Skeletal muscle tissue (tissue), 4 donors: ENCODE results near the gene CTNNA3. TPM values are rescaled to one million over a fixed set of nuclear protein-coding genes. Genes with fewer than 3 reads are reported as not detected.

Experiments
- H3K27ac ChIP-seq: one replicate; pipeline ENCODE4 v1.7.0; 2013; ENCODE audit warnings: mild to moderate bottlenecking, low read depth, low read length, inconsistent platforms
- H3K27me3 ChIP-seq, 3 donors: one replicate each; pipeline ENCODE4 v1.7.0; 2013; ENCODE audit warnings: low read length in 3 of 3; ENCODE audit not compliant: control insufficient read depth in 3 of 3, insufficient read depth in 3 of 3
- H3K36me3 ChIP-seq, 3 donors: one replicate each; pipeline ENCODE4 v1.7.0; 2013; ENCODE audit warnings: low read length in 3 of 3; ENCODE audit not compliant: control insufficient read depth in 3 of 3, insufficient read depth in 3 of 3
- H3K4me1 ChIP-seq, 3 donors: one replicate each; pipeline ENCODE4 v1.7.0; 2013; ENCODE audit warnings: low read length in 3 of 3, mild to moderate bottlenecking in 3 of 3; ENCODE audit not compliant: control insufficient read depth in 3 of 3, insufficient read depth in 3 of 3
- H3K4me3 ChIP-seq, 3 donors: one replicate each; pipeline ENCODE4 v1.7.0; 2013; ENCODE audit warnings: low read length in 3 of 3
- H3K9ac ChIP-seq, 3 donors: one replicate each; pipeline ENCODE4 v1.7.0; 2013; ENCODE audit warnings: low read length in 3 of 3, mild to moderate bottlenecking in 3 of 3, moderate library complexity in 2 of 3, low read depth in 1 of 3
- H3K9me3 ChIP-seq, 3 donors: one replicate each; pipeline ENCODE4 v1.7.0; 2013; ENCODE audit warnings: low read length in 3 of 3; ENCODE audit not compliant: control insufficient read depth in 3 of 3
- total RNA-seq: library from RNA; depleted of rRNA; stranded (reverse); fragments of >200 nt; gene quantifications from one replicate; pipeline ENCODE4 v1.2.3, GENCODE V29; 2014
- donor health status: Osteomylitis.

CTNNA3 gene
- total RNA-seq, 1 donor from 2014 or later = 24.0 TPM

DNA sequence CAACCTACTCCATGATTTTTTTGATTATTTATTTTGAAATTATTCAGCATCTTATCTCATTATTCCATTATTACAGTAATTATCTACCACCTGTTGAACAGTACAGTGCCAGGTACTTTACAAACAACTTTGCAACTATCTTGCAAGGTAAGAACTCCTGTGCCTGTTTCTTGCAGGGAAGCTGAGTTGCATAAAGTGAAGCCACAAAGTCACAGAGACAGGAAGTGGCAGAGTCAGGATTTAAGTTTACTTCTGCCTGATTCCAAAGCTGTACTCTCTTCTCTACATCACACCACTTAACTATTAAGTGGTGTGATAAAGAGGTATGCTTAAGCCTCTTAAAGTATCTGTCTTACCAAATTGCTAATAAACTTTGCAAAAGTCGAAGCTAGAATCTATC, 690.0 kb downstream of the CTNNA3 start:
- Histone ChIP-seq H3K27ac (no peak overlapping the region), H3K4me1 (no peaks in the 10 kb centered on the region)

DNA sequence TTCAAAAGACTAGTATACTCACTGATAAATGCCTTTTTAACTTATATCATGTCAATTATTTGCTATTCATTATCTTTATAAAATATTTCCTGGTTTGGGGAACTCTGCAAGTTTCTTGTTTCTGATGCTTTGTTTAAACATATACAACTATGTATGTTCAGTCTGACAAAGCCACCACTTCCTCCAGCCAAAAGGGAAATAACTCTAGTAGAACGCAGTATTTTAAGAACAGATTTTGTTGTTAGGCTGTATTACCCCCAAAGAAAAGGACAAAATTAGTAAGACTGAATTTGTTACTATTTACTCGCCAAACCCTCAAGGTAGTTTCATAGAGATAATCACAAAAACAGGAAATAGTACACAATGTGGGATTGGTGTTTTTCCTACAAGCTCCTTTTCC, 691.3 kb downstream of the CTNNA3 start:
- Histone ChIP-seq H3K4me1 (no peaks in the 10 kb centered on the region), H3K27me3 (no peaks in the 10 kb centered on the region), H3K4me3 (no peak overlapping the region), H3K27ac (no peak overlapping the region), H3K36me3 (no peaks in the 10 kb centered on the region), H3K9ac (no peak overlapping the region), H3K9me3 (no peaks in the 10 kb centered on the region)

More for the DNA sequence above, 690.0 kb downstream of the CTNNA3 start:
- Histone ChIP-seq H3K9ac (no peak overlapping the region), H3K4me3 (no peak overlapping the region), H3K27me3 (no peaks in the 10 kb centered on the region), H3K9me3 (no peaks in the 10 kb centered on the region), H3K36me3 (no peaks in the 10 kb centered on the region)

DNA sequence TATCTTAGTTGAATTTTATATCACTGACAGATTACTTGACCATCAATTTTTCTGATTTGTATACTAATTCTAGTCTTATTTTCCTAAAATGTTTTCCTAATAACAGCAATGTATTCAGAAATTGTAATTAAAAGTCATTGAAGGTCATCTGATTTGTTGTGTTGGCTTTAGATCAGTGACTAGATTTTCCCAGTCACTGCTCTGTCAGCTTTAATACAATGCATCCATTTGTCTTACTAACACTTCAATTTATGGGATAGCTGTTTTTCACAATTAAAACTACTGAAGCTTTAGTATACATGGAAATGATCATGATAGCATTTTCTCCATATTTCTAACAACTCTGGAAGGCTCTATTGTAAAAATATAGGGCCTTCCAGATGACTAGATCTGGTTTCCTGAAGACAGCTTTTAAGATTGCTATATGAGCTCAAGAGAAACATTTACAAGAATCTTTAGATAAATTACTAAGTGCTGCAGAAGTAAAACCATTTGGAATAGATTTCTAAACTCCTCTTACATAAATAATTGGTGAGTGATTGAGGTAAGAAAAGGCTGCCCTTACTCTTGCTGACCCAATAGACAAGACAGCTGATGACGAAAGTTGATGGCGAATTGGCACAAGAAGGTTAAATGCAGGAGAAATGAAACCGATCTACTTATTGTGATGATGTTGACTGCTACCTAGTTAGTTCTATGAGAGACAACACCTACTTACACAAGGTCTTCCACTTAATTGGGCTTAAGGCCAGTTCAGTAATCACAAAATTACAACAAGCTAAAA, 696.0 kb downstream of the CTNNA3 start:
- Histone ChIP-seq H3K4me1 (no peaks in the 10 kb centered on the region), H3K9me3 (no peaks in the 10 kb centered on the region), H3K27me3 (no peaks in the 10 kb centered on the region), H3K27ac (no peak overlapping the region), H3K4me3 (no peak overlapping the region), H3K9ac (no peak overlapping the region), H3K36me3 (no peaks in the 10 kb centered on the region)

DNA sequence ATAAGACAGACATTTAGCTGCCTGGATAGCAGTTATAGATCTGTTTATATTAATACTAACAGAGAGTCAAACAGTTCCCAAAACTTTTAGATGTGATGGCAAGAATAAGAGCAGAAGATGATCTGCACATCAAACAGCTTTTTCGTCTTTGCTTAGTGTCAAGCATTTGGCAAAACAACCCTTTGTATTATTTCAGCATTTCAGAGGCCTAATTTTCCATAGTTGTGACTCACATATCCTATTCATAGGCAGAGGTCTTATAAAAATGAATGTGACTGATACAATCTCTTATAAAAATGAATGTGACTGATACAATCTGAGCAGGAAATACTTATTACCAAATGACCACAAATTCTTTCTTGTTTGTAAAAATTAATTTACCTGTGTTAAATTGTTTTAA, 699.0 kb downstream of the CTNNA3 start:
- Histone ChIP-seq H3K9me3 (no peaks in the 10 kb centered on the region), H3K36me3 (no peaks in the 10 kb centered on the region), H3K9ac (no peak overlapping the region), H3K27ac (no peak overlapping the region), H3K4me3 (no peak overlapping the region), H3K4me1 (no peaks in the 10 kb centered on the region), H3K27me3 (no peaks in the 10 kb centered on the region)

DNA sequence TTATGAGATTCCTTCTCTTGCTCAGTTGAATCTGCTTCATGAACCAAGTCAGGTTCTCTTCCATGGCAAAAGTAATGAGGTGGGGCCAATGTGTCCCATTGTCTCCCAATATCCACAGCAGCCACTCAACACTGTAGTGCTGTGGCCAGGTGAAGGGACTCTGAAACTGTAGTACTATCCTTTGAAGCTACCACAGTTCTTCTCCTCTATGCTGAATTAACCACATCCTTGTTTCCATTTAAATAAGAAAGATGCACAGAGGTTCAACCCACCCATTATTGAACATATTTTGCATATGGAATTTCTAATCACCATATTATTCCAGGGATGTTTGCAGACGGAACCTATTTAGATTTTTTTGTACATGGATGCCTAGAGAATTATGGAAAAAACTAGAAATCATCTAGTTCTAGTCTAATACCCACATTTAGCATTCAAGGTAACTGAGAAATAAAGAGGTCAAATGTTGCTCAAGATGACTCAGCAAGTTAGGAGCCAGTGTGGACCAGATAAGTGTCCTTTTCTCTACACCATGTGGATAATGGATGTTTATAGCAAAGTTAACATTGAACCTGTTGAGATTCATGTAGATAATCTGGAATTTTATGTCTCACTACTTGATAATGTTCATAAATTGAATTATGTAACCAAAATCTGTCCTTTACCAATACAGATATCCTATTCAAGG, 705.7 kb downstream of the CTNNA3 start:
- H3K9me3 ChIP-seq = no peaks in the 10 kb centered on the region
- no peaks in the 10 kb centered on the region for H3K36me3 ChIP-seq
- H3K9ac ChIP-seq = no peak overlapping the region
- no peak overlapping the region for H3K4me3 ChIP-seq
- H3K4me1 ChIP-seq = no peaks in the 10 kb centered on the region
- no peaks in the 10 kb centered on the region for H3K27me3 ChIP-seq
- H3K27ac ChIP-seq = no peak overlapping the region

DNA sequence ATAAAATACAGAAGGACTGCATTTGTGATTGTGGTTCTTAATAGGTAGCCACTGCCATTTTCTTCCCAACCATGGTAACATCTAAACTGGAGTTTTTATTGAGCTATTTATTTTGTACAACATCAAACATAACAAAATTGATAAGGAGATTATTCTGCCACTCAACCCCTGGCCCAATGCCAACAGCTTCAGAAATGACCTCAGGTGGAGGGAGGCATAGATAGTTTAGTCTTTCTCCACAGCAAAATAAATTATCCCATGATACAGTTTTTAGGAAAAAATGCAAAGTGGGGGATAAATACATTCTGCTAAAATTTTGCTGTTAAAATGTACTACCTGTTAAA, 712.5 kb downstream of the CTNNA3 start:
- Histone ChIP-seq H3K4me1 (no peaks in the 10 kb centered on the region), H3K9ac (no peak overlapping the region), H3K27ac (no peak overlapping the region), H3K27me3 (no peaks in the 10 kb centered on the region), H3K36me3 (no peaks in the 10 kb centered on the region), H3K9me3 (no peaks in the 10 kb centered on the region), H3K4me3 (no peak overlapping the region)

DNA sequence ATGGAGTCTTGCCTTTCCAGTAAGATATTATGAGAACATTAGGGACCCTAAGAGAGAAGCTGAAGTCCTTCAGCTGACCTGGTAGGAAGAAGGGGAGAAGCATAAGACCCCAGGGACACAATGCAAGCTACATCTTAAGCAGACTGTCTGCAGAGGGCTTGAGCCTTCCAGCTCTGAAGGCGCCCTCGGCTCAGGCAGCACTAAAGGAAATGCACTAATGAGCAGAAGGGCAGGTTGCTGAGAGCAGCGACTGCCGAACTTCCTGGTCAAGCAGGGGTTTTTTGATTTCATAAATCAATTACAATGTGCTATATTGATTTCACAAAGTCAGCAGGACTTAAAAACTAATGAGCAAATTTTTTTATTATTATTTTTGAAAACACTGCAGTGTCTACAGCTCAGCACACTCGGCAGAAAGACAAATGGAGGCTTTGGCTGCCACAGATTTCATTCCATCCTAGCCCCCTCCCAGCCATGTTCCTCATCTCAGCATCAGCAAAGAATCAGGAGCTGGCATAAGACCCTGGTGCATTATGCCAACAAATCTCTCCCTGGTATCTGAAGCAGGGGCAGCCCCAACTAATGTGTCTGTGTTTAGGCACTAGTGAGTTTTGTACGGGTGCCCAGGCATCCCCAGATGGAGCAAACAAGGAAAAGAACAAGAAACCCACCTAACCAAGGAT, 713.1 kb downstream of the CTNNA3 start:
- Histone ChIP-seq H3K4me1 (no peaks in the 10 kb centered on the region), H3K27ac (no peak overlapping the region), H3K27me3 (no peaks in the 10 kb centered on the region), H3K4me3 (no peak overlapping the region), H3K9me3 (no peaks in the 10 kb centered on the region), H3K36me3 (no peaks in the 10 kb centered on the region), H3K9ac (no peak overlapping the region)

DNA sequence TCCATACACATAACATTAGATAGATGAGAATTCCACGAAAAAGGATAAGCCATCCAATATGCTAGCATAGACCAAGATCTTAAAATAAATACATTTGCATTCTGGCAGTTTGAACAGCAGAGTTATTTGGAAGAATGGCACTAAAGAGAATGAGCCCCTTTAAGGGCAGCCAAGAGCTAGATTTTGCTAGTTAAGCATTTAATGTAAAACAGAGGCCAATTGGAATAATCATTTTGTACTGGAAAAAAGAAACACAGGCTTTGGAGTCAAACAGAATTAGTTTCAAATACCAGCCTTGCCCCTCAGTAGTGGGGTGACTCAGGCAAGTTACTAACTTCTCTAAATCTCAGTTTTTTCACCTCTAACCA, 714.0 kb downstream of the CTNNA3 start:
- Histone ChIP-seq H3K27me3 (no peaks in the 10 kb centered on the region), H3K9ac (no peak overlapping the region), H3K9me3 (no peaks in the 10 kb centered on the region), H3K4me3 (no peak overlapping the region), H3K36me3 (no peaks in the 10 kb centered on the region), H3K27ac (no peak overlapping the region), H3K4me1 (no peaks in the 10 kb centered on the region)

DNA sequence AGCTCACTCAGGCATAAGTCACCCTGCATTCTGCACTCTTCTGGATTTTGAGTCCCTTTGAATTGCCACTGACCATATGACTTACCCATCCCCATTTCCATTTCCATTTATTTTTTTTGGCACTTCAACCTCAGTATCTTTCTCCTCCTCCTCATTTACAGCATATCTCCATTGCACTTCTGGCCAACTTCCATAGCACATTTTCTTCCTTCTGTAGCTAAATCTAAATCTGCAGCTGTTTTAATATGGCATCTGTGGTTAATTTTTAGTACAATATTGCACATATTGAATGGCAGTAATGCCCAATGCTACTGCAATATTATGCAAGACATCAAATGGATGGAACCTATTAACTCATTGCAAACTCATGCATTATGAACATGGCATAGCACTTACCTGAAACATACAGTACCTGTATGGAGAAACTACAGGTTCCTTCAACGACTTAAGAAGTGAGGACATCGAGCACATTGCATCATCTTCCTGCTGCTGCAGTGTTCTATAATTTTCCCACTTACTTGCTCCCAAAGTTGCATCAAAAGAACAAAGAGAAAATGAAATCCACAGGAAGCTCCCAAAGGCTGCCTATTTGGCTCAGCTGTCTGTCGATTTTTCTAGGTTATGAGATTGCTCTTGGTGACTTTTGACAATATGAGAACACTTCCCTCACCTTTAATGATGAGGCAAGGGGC, 714.5 kb downstream of the CTNNA3 start:
- H3K36me3 ChIP-seq = no peaks in the 10 kb centered on the region
- no peaks in the 10 kb centered on the region for H3K9me3 ChIP-seq
- H3K4me1 ChIP-seq = no peaks in the 10 kb centered on the region
- H3K4me3 ChIP-seq = no peak overlapping the region
- H3K27me3 ChIP-seq = no peaks in the 10 kb centered on the region
- no peak overlapping the region for H3K9ac ChIP-seq
- no peak overlapping the region for H3K27ac ChIP-seq
